ENCODE results near the gene FAM117A. TPM values are rescaled to one million over a fixed set of nuclear protein-coding genes. Genes with fewer than 3 reads are reported as not detected.

Gene FAM117A
- total and polyA plus RNA-seq, 2 of the 4 experiments (the other 2 are of a cell fraction) = 0.72 to 3.4 TPM

GRCh38 chr17:49715717-49716279 lies 48.1 kb downstream of the FAM117A start:
- CTCF ChIA-PET = no interaction called here
- Histone ChIP-seq H4K5ac (ENCODE audit: low read depth, low read length) (no peak overlapping the region), H3K56ac (ENCODE audit: extremely low read depth, insufficient read depth, low read length) (no peak overlapping the region), H3K9me1 (ENCODE audit: insufficient read depth, low read length) (no peaks in the 10 kb centered on the region), H3K4me2 (ENCODE audit: low read depth, low read length) (no peak overlapping the region), H3K27me3 (ENCODE audit: control insufficient read depth, insufficient read depth, low read length) (no peaks in the 10 kb centered on the region), H2BK15ac (ENCODE audit: low read depth, low read length) (no peak overlapping the region), H2BK120ac (ENCODE audit: low read depth, low read length) (no peak overlapping the region), H2BK5ac (ENCODE audit: low read depth, low read length, poor library complexity, severe bottlenecking) (no peak overlapping the region), H3K9ac (ENCODE audit: low read depth, low read length) (no peak overlapping the region), H3K14ac (replicated peaks; ENCODE audit: low read depth, low read length) (no peak overlapping the region), H2BK20ac (ENCODE audit: low read depth, low read length) (no peak overlapping the region), H2AK9ac (replicated peaks; ENCODE audit: low read depth, low read length, poor library complexity) (no peak overlapping the region), H3K18ac (ENCODE audit: low read depth, low read length) (no peak overlapping the region), H2AFZ (replicated peaks; ENCODE audit: low read length, poor library complexity) (no peak overlapping the region), H4K8ac (ENCODE audit: low read depth in 2 of 2, low read length in 2 of 2) (no peak overlapping the region), H4K20me1 (ENCODE audit: insufficient read depth, low read length) (no peaks in the 10 kb centered on the region), H3K9me3 (ENCODE audit: control insufficient read depth, insufficient read depth, low read length) (no peaks in the 10 kb centered on the region), H3K79me1 (ENCODE audit: low read depth in 1 of 2, low read length in 2 of 2) (no peaks in the 10 kb centered on the region), H3K4me3 (ENCODE audit: insufficient read depth, low read depth, low read length) (no peak overlapping the region), H3K4me1 (ENCODE audit: control insufficient read depth, insufficient read depth, low read length) (no peaks in the 10 kb centered on the region), H4K91ac (ENCODE audit: insufficient read depth, low read depth, low read length) (no peak overlapping the region), H2AK5ac (ENCODE audit: low read depth, low read length) (no peak overlapping the region), H3K4ac (ENCODE audit: low read depth, low read length) (no peak overlapping the region), H3K27ac (ENCODE audit: insufficient read depth, low read length) (no peak overlapping the region), H3K36me3 (ENCODE audit: control insufficient read depth, insufficient read depth, low read length) (peaks cover 6% of the 10 kb centered on the region; the same call in 1 of the 2 replicates), H3K23ac (ENCODE audit: low read depth, low read length) (no peak overlapping the region)
- no TSS peak for BruUV-seq (replicated peaks)
- in situ Hi-C loops (cut with MboI; ENCODE audit: low sequenced_read_pairs) (no loop called here), dilution Hi-C loops (cut with HindIII; ENCODE audit: low sequenced_read_pairs, unreplicated experiment) (no loop called here), intact Hi-C loops (cut with micrococcal nuclease) (no loop called here)
- TF ChIP-seq RAD21 (IDR thresholded peaks at IDR 0.05; ENCODE audit: low read length) (no peak), BHLHE40 (IDR thresholded peaks at IDR 0.05; ENCODE audit: low read depth, low read length) (no peak), MAFK (IDR thresholded peaks at IDR 0.05; ENCODE audit: low read depth, low read length) (no peak), CEBPB (IDR thresholded peaks at IDR 0.05; ENCODE audit: low read depth, low read length) (no peak), SMC3 (IDR thresholded peaks at IDR 0.05; ENCODE audit: low read depth, low read length) (no peak), POLR2A (IDR thresholded peaks at IDR 0.05; ENCODE audit: low read depth, low read length) (no peak), RCOR1 (IDR thresholded peaks at IDR 0.05; ENCODE audit: insufficient replicate concordance, low read length) (no peak), MAZ (IDR thresholded peaks at IDR 0.05; ENCODE audit: borderline replicate concordance, low read depth, low read length) (no peak), ELK1 (IDR thresholded peaks at IDR 0.05; ENCODE audit: borderline replicate concordance, low read depth, low read length) (no peak), MXI1 (IDR thresholded peaks at IDR 0.05; ENCODE audit: borderline replicate concordance, low read depth, low read length) (no peak), USF2 (IDR thresholded peaks at IDR 0.05; ENCODE audit: low read depth, low read length) (no peak), FOS (IDR thresholded peaks at IDR 0.05; ENCODE audit: low read depth, low read length) (no peak), CHD1 (IDR thresholded peaks at IDR 0.05; ENCODE audit: low read depth, low read length) (no peak), RFX5 (IDR thresholded peaks at IDR 0.05; ENCODE audit: low read depth, low read length) (no peak)
- 80% methylated on average over 1 of the region's 9 CpGs; no CpG with 5 or more reads in 1 of the 2 experiments for WGBS, 2 experiments (ENCODE audit: extremely low coverage in 2 of 2, insufficient read length in 1 of 2)
- no peak for ATAC-seq (ENCODE audit: low read depth)
- POLR2A ChIA-PET (ENCODE audit: unreplicated experiment) = no interaction called here
- no peak for DNase-seq
